ENCODE measurements around the gene AP3M1.
A peak's percentile ranks its signal among the peaks of the same experiment; 100 is the strongest.

AP3M1 gene

GRCh38 chr10:74081941-74082718 is 68.5 kb downstream of the AP3M1 start:
- no peak overlapping the region for H3K4me3 ChIP-seq (replicated peaks; ENCODE audit: low read depth, low read length)
- DNase-seq (ENCODE audit: extremely low read depth, low read depth): no peak
- TF ChIP-seq, protein P1, sequence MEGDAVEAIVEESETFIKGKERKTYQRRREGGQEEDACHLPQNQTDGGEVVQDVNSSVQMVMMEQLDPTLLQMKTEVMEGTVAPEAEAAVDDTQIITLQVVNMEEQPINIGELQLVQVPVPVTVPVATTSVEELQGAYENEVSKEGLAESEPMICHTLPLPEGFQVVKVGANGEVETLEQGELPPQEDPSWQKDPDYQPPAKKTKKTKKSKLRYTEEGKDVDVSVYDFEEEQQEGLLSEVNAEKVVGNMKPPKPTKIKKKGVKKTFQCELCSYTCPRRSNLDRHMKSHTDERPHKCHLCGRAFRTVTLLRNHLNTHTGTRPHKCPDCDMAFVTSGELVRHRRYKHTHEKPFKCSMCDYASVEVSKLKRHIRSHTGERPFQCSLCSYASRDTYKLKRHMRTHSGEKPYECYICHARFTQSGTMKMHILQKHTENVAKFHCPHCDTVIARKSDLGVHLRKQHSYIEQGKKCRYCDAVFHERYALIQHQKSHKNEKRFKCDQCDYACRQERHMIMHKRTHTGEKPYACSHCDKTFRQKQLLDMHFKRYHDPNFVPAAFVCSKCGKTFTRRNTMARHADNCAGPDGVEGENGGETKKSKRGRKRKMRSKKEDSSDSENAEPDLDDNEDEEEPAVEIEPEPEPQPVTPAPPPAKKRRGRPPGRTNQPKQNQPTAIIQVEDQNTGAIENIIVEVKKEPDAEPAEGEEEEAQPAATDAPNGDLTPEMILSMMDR (IDR thresholded peaks at IDR 0.05; ENCODE audit: low read depth, low read length, missing control alignments): no peak

- TF ChIP-seq, protein P1 (IDR thresholded peaks at IDR 0.05; ENCODE audit: low read depth, low read length, missing control alignments): peak; percentile 77
- no peak for DNase-seq (ENCODE audit: extremely low read depth, low read depth)
- H3K4me3 ChIP-seq (replicated peaks; ENCODE audit: low read depth, low read length): no peak overlapping the region
Measured at GRCh38 chr10:74081192-74081803, 69.3 kb downstream of the AP3M1 start.

GRCh38 chr10:74079936-74080590 is 70.6 kb downstream of the AP3M1 start:
- no peak for DNase-seq (ENCODE audit: extremely low read depth, low read depth)
- TF ChIP-seq, protein P1 (IDR thresholded peaks at IDR 0.05; ENCODE audit: low read depth, low read length, missing control alignments): no peak
- no peak overlapping the region for H3K4me3 ChIP-seq (replicated peaks; ENCODE audit: low read depth, low read length)

DNA sequence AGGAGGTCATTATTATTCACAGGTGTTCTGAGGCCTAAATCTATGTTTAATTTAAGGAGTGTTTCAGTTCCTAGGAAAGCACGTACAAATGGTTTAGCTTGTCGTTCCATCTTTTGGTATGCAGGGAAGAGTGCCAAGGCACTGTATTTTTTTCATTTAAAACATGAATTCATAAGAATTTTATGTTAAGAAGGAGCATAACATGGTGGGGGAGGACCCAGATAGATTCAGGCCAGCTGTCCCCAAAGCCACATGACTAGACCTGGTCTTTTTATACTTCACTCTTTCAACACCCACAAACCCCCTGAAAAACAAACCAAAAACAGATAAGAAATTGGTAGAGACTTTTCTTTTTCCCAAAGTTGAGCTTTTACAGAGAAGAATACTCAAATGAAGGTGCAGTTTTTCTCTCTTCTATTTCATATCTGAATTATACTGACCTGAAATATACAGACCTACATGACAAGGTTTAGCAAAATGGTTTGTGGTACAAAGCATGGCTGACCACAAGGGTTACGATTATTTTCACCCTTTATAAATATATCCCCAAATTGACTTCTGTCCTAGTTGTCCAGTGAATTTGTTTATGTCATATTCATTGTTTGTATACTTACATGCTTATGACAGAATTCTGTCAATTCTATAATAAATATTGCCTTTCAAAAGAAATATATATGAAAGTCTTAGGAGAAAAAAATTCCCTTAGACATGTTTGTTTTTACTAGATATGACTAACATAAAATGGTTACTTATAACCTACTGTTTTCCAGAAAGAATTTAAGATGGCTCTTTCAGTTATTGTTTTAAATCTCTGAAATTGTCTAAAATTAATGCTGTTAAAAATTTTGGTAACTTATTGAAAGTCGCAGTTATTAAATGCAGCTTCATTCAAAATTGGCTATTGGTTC is 71.3 kb downstream of the AP3M1 start:
- no peak for DNase-seq (ENCODE audit: extremely low read depth, low read depth)
- H3K4me3 ChIP-seq (replicated peaks; ENCODE audit: low read depth, low read length): no peak overlapping the region
- TF ChIP-seq, protein P1 (IDR thresholded peaks at IDR 0.05; ENCODE audit: low read depth, low read length, missing control alignments): no peak

DNA sequence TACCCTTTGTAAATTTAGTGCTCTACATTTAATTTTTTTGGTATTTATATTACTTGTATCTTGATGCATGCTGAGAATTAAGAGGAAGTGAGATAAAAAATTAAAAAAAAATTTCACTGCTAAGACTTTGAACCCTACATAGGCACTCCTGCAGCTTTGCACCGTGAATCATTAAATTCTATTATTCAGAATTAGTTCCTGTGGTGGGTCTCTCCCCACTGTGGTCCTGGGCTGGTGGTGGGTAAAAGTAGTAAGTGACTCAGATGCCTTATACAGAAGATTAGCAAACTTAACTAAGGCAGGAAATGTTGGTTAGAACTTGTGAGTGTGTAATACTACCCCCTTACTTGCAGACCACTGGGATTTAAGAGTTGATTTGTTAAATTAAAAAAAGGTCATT is 72.6 kb downstream of the AP3M1 start:
- no peak for DNase-seq (ENCODE audit: extremely low read depth, low read depth)
- TF ChIP-seq, protein P1 (IDR thresholded peaks at IDR 0.05; ENCODE audit: low read depth, low read length, missing control alignments): no peak
- H3K4me3 ChIP-seq (replicated peaks; ENCODE audit: low read depth, low read length): no peak overlapping the region

- no peak overlapping the region for H3K4me3 ChIP-seq (replicated peaks; ENCODE audit: low read depth, low read length)
- TF ChIP-seq, protein P1 (IDR thresholded peaks at IDR 0.05; ENCODE audit: low read depth, low read length, missing control alignments): no peak
- no peak for DNase-seq (ENCODE audit: extremely low read depth, low read depth)
Measured at GRCh38 chr10:74077416-74077815, 73.2 kb downstream of the AP3M1 start.

All from HFF-Myc (cell line).